Endothelial cell of umbilical vein (primary cell): Measurements from ENCODE around the gene MSI1. TPM values are rescaled to one million over a fixed set of nuclear protein-coding genes. Genes with fewer than 3 reads are reported as not detected.

Experiments used
- Bru-seq: library from RNA; stranded (reverse); fragments of 400-500 nt; gene quantifications from one replicate; lab custom pipeline; 2021; lab: Mats Ljungman, UMichigan
- BruChase-seq, 2 experiments: library from RNA; stranded (reverse); fragments of 400-500 nt; gene quantifications; one replicate each; lab custom pipeline; 2021; lab: Mats Ljungman, UMichigan
- BruUV-seq: library from RNA; stranded (reverse); fragments of 400-500 nt; replicated peaks from 2 replicates; lab custom pipeline; 2021; lab: Mats Ljungman, UMichigan
- CTCF ChIA-PET: fragments of 300-600, 350-600 bp; sonication (Branson Sonifier 250); formaldehyde crosslinking; loops from one replicate; lab custom pipeline; 2021; ENCODE audit warnings: antibody characterized with exemption, inconsistent platforms; lab: Charles Lee
- POLR2A ChIA-PET: fragments of 300-600, 350-600 bp; sonication (Branson Sonifier 250); formaldehyde crosslinking; loops from one replicate; lab custom pipeline; 2021; ENCODE audit warnings: antibody characterized with exemption, inconsistent platforms; lab: Charles Lee
- DNase-seq: peaks from one replicate; pipeline ENCODE4 v3.0.0-alpha.2; 2011; ENCODE audit warnings: low read depth, low spot score
- FAIRE-seq: peaks from 2 replicates; lab custom pipeline; 2011; peaks lifted over from hg19 to GRCh38; lab: Jason Lieb, UNC
- H2AFZ ChIP-seq: 2 replicates; pipeline ENCODE4 v1.6.0; 2012; ENCODE audit warnings: low read depth, low read length, control low read depth, inconsistent platforms
- H3K27ac ChIP-seq: 2 replicates; pipeline ENCODE4 v1.5.1; 2011; ENCODE audit warnings: low read depth, mild to moderate bottlenecking, control low read depth, low read length, moderate library complexity; ENCODE audit not compliant: insufficient read depth
- H3K27me3 ChIP-seq, 2 experiments: 2 replicates each; pipeline versions ENCODE4 v1.6.0 to v1.6.1; 2011; ENCODE audit warnings: low read length in 2 of 2, mixed read lengths in 1 of 2; ENCODE audit not compliant: control insufficient read depth in 2 of 2, insufficient read depth in 2 of 2
- H3K36me3 ChIP-seq, 2 experiments: 2 replicates in 1 of 2; 3 replicates in 1 of 2; pipeline ENCODE4 v1.5.1; 2011; ENCODE audit warnings: low read length in 2 of 2, mild to moderate bottlenecking in 1 of 2, moderate library complexity in 1 of 2; ENCODE audit not compliant: control insufficient read depth in 2 of 2, insufficient read depth in 2 of 2; ENCODE audit errors: extremely low read depth in 1 of 2
- H3K4me1 ChIP-seq: 3 replicates; pipeline ENCODE4 v1.5.1; 2011; ENCODE audit warnings: mild to moderate bottlenecking, low read length; ENCODE audit not compliant: control insufficient read depth, insufficient read depth; ENCODE audit errors: extremely low read depth
- H3K4me2 ChIP-seq: 2 replicates; pipeline ENCODE4 v1.6.1; 2011; ENCODE audit warnings: low read length, control low read depth, mixed read lengths; ENCODE audit not compliant: insufficient read depth
- H3K4me3 ChIP-seq, 3 experiments: fragments of 200-600 bp in 1 of 3; sonication (generic), shearing (Covaris generic) in 1 of 3; replicated peaks in 1 of 3; 2 replicates each; pipeline ENCODE4 v1.5.1; 2011 to 2016; ENCODE audit warnings: control low read depth in 3 of 3, low read length in 3 of 3, mild to moderate bottlenecking in 2 of 3, inconsistent platforms in 1 of 3, low read depth in 1 of 3, moderate library complexity in 1 of 3; ENCODE audit not compliant: insufficient read depth in 1 of 3
- H3K79me2 ChIP-seq: 2 replicates; pipeline ENCODE4 v1.6.0; 2012; ENCODE audit warnings: low read length, inconsistent platforms; ENCODE audit not compliant: control insufficient read depth, insufficient read depth
- H3K9ac ChIP-seq: replicated peaks from 2 replicates; pipeline ENCODE3; 2011; ENCODE audit warnings: low read length, control low read depth; ENCODE audit not compliant: insufficient read depth; ENCODE audit errors: extremely low read depth
- H3K9me1 ChIP-seq: replicated peaks from 3 replicates; pipeline ENCODE4 v1.6.0; 2011; ENCODE audit warnings: mild to moderate bottlenecking, low read length; ENCODE audit not compliant: control insufficient read depth, insufficient read depth; ENCODE audit errors: extremely low read depth
- H3K9me3 ChIP-seq: replicated peaks from 2 replicates; pipeline ENCODE4 v1.5.1; 2012; ENCODE audit warnings: low read length, inconsistent platforms; ENCODE audit not compliant: control insufficient read depth, insufficient read depth
- H4K20me1 ChIP-seq: replicated peaks from 2 replicates; pipeline ENCODE3; 2011; ENCODE audit warnings: mild to moderate bottlenecking, low read length; ENCODE audit not compliant: control insufficient read depth, insufficient read depth; ENCODE audit errors: extremely low read depth
- EZH2 ChIP-seq: IDR thresholded peaks from 2 replicates; pipeline ENCODE4 v1.6.1; 2012; ENCODE audit warnings: borderline replicate concordance, low read depth, mild to moderate bottlenecking, moderate library complexity, low read length, inconsistent platforms; ENCODE audit not compliant: severe bottlenecking
- GATA2 ChIP-seq: IDR thresholded peaks from 2 replicates; pipeline ENCODE4 v1.7.0; 2011; ENCODE audit warnings: low read depth, mild to moderate bottlenecking, moderate library complexity, mixed read lengths, low read length; ENCODE audit not compliant: insufficient read length, insufficient read depth
- MYC ChIP-seq: IDR thresholded peaks from one replicate; pipeline ENCODE4 v1.6.1; 2011; ENCODE audit warnings: mild to moderate bottlenecking, low read depth, low read length
- POLR2A ChIP-seq: IDR thresholded peaks from 2 replicates; pipeline ENCODE4 v1.6.1; 2012; ENCODE audit warnings: low read depth, mild to moderate bottlenecking, control low read depth, low read length
- POLR2AphosphoS5 ChIP-seq: IDR thresholded peaks from 2 replicates; pipeline ENCODE4 v1.6.1; 2012; ENCODE audit warnings: low read depth, mild to moderate bottlenecking, control low read depth, low read length, moderate library complexity; ENCODE audit not compliant: insufficient read depth
- dilution Hi-C: fragments of 300-500 bp; cut with MboI; formaldehyde crosslinking; loops from one replicate; pipeline ENCODE4 v1.15.0; 2019; ENCODE audit warnings: low sequenced_read_pairs; ENCODE audit not compliant: extremely low pct_ligation_motif_present
- intact Hi-C: fragments of 100-400 bp; cut with micrococcal nuclease; formaldehyde crosslinking; loops from one replicate; pipeline ENCODE4 v1.10.0; 2022
- long read RNA-seq: library from polyadenylated mRNA; stranded (forward); transcript quantifications from one replicate; pipeline ENCODE4 v2.0.0, GENCODE V29; 2021
- polyA minus RNA-seq, 3 experiments: library from RNA; depleted of rRNA, polyadenylated mRNA; stranded (reverse); fragments of >200 nt; gene quantifications; 1 replicate in 1 of 3; 2 replicates in 2 of 3; pipeline ENCODE4 v1.2.3, GENCODE V29; 2011
- polyA plus RNA-seq, 4 experiments: library from polyadenylated mRNA; depleted of rRNA in 3 of 4; stranded (reverse) in 3 of 4; unstranded in 1 of 4; fragments of >200 nt; gene quantifications; 2 replicates each; pipeline versions ENCODE4 v1.2.1 to v1.2.3, GENCODE V29; 2011 to 2012; ENCODE audit warnings: missing spikeins in 1 of 4
- total RNA-seq: library from RNA; stranded (reverse); gene quantifications from 2 replicates; pipeline ENCODE4 v1.2.3, GENCODE V29; 2021
- TF ChIP-seq, protein P1 (sequence below): IDR thresholded peaks from 2 replicates; pipeline ENCODE4 v1.6.1; 2011; ENCODE audit not compliant: insufficient read depth, insufficient read length

The MSI1 gene
- total RNA-seq (0.12 TPM in 1 of 2 replicates, not detected in the other), polyA plus RNA-seq (0.01 TPM in 1 of 2 replicates, not detected in the other), polyA minus RNA-seq (not detected in 2 replicates), Bru-seq, nascent RNA (percentile 6 among the genes with signal in this experiment), BruChase-seq, experiment 1, labeled RNA remaining after a 6-hour chase (percentile 4 among the genes with signal in this experiment), BruChase-seq, experiment 2, labeled RNA remaining after a 2-hour chase (percentile 4 among the genes with signal in this experiment)
- not detected in 2 replicates for polyA plus RNA-seq (2011; cell fraction: cytosol; rRNA removed)
- polyA plus RNA-seq (2011; cell fraction: nucleus; rRNA removed), result 0.07 TPM in 1 of 2 replicates, not detected in the other
- not detected in 2 replicates for polyA plus RNA-seq (2012)
- polyA minus RNA-seq (2011; cell fraction: cytosol; rRNA and poly(A)+ RNA removed), result not detected
- not detected in 2 replicates for polyA minus RNA-seq (2011; cell fraction: nucleus; rRNA and poly(A)+ RNA removed)
- long read RNA-seq, result 0 reads

DNA sequence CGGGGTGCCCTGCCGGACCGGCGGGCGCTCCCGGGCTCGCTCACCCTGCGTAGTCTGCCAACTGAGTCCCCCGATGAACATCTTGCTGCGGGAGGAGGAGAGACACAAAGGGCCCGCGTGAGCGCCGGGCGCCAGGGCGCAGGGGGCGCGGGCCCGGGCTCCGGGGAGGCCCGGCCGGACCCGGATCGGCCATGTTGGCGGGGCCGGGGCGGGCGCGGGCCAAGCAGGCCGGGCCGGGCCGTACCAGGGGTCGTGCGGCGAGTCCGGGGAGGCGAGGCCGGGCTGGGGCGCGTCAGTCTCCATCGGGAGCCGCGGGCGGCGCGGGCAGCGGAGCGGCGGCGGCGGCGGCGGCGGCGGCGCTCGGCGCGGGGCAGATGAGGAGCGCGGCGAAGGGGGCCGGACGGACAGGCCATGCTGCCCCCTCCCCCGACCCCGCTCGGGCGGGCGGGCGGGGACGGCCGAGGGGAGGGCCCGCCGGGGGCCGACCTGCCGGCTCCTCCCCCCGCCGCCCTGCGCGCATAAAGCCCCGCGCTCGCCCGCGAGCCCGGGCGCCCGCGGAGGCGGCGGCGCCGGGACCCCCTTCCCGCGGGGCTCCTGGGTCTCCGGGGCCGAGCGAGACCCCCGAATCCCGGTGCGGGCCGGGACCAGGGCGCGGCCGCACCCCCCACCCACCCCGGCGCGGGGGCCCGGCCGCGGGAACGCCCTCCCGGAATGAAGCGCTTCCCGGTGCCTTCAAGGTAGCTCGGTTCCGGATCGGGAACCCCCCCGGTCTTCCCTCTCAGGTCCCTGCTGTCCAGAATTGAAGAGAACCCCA is at the start of gene MSI1:
TSS of gene MSI1 (minus strand) at position 376 of the 814 bp plus-strand sequence. CDS start at position 303, 73 bp downstream.
- peak within 1 kb of the TSS; percentile 24 for H3K4me2 ChIP-seq
- ChIA-PET CTCF (interaction anchor here (0.6 to 2.8 kb wide), 2 partner anchors 13 to 26 kb away, joined by 4 to 7 read pairs; no protein-coding TSS in a partner anchor), POLR2A (no interaction called here)
- H3K4me3 ChIP-seq, result peak within 1 kb of the TSS in 1 of 3 experiments; percentile 10
- FAIRE-seq (no peak), DNase-seq (no peak)
- H3K9ac ChIP-seq, result no peak within 1 kb of the TSS
- no peaks in the 10 kb centered on the region for H3K9me1 ChIP-seq
- intact Hi-C loops, result no loop called here
- no peaks in the 10 kb centered on the region for H4K20me1 ChIP-seq
- no peaks in the 10 kb centered on the region for H3K4me1 ChIP-seq
- no peaks in the 10 kb centered on the region for H3K9me3 ChIP-seq
- H3K36me3 ChIP-seq, result no peaks in the 10 kb centered on the region
- no peak within 1 kb of the TSS for H2AFZ ChIP-seq
- H3K27me3 ChIP-seq, result peaks cover 52 to 57% of the 10 kb centered on the region in 2 experiments
- TF ChIP-seq EZH2 (peak; percentile 55), MYC (no peak)
- dilution Hi-C loops, result no loop called here
- H3K27ac ChIP-seq, result no peak within 1 kb of the TSS
- BruUV-seq, result no TSS peak
- no peaks in the 10 kb centered on the region for H3K79me2 ChIP-seq

DNA sequence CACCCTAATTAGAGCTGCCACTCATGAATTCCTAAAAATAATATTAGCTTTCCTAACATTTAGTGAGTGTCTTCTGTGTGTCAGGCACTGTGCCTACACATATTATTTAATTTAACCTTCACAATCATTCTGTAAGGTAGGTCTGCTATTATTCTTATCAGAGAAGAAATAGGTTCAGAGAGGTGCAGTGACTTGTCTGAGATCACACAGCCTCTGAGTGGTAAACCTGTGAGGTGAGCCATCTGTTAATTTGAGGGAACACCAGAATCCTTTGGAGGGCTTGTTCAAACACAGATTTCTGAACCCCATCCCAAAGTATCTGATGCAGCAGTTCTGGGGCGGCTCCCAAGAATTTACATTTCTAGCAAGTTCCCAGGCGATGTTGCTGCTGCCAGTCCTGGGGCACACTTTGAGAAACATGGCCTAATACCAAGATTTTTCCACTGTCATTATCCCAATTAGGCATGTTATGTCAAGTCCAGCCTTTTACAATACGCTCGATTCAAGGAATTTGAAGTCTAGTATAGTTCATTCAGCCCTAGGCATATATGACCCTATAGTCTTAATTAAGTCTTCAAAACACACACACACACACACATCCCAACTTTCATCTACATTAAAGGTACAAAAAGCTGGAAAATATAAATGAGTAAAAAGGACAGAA is 49.1 kb upstream of the MSI1 start:
- no peak for FAIRE-seq
- no peaks in the 10 kb centered on the region for H3K9me1 ChIP-seq
- no peaks in the 10 kb centered on the region for H4K20me1 ChIP-seq
- TF ChIP-seq POLR2A, result no peak
- TF ChIP-seq, protein P1, sequence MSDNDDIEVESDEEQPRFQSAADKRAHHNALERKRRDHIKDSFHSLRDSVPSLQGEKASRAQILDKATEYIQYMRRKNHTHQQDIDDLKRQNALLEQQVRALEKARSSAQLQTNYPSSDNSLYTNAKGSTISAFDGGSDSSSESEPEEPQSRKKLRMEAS, result no peak
- no peak for TF ChIP-seq MYC
- TF ChIP-seq EZH2, result no peak
- no peak for TF ChIP-seq GATA2
- TF ChIP-seq POLR2AphosphoS5, result no peak
- H3K36me3 ChIP-seq, result no peaks in the 10 kb centered on the region
- no peaks in the 10 kb centered on the region for H3K79me2 ChIP-seq
- H3K9ac ChIP-seq, result no peak overlapping the region
- no peaks in the 10 kb centered on the region for H3K9me3 ChIP-seq
- dilution Hi-C loops, result no loop called here
- no peaks in the 10 kb centered on the region for H3K27me3 ChIP-seq
- intact Hi-C loops, result no loop called here
- BruUV-seq, result no TSS peak
- no peak overlapping the region for H3K4me3 ChIP-seq
- no peak overlapping the region for H2AFZ ChIP-seq
- ChIA-PET POLR2A (no interaction called here), CTCF (interaction anchor here (1.3 kb wide), 1 partner anchor 13 kb away, joined by 3 read pairs; no protein-coding TSS in a partner anchor)
- no peak overlapping the region for H3K4me2 ChIP-seq
- no peak overlapping the region for H3K27ac ChIP-seq
- H3K4me1 ChIP-seq, result no peaks in the 10 kb centered on the region
- no peak for DNase-seq
